ENCODE data around the gene LPP. TPM values are rescaled to one million over a fixed set of nuclear protein-coding genes. Genes with fewer than 3 reads are reported as not detected.

The LPP gene
- total and polyA plus RNA-seq, 8 donors = 23.1 to 220 (median 26.7) TPM

- DNase-seq (peak in 1 of 4 donors; percentile 64), ATAC-seq (no peak)
- Histone ChIP-seq H3K4me3 (no peak overlapping the region), H3K36me3 (no peaks in the 10 kb centered on the region), H3K4me1 (peaks cover 4 to 20% of the 10 kb centered on the region in 2 donors), H3K27me3 (no peaks in the 10 kb centered on the region), H3K27ac (no peak overlapping the region), H3K9me3 (no peaks in the 10 kb centered on the region)
- intact Hi-C loops (cut with DNase I) = no loop called here
- TF ChIP-seq CTCF (IDR thresholded peaks at IDR 0.05) = no peak
Measured at GRCh38 chr3:188791311-188791710, 637.4 kb downstream of the LPP start.

- Histone ChIP-seq H3K4me3 (no peak overlapping the region), H3K27ac (no peak overlapping the region), H3K9me3 (no peaks in the 10 kb centered on the region), H3K27me3 (no peaks in the 10 kb centered on the region), H3K4me1 (peaks cover 7 to 32% of the 10 kb centered on the region in 2 donors), H3K36me3 (no peaks in the 10 kb centered on the region)
- intact Hi-C loops (cut with DNase I) = no loop called here
- DNase-seq (peak in 1 of 4 donors; percentile 48), ATAC-seq (no peak)
- TF ChIP-seq CTCF (IDR thresholded peaks at IDR 0.05) = peak in 1 of 2 donors; percentile 28
Measured at GRCh38 chr3:188792793-188793192, 638.8 kb downstream of the LPP start.

GRCh38 chr3:188796122-188796631, 642.2 kb downstream of the LPP start:
- Histone ChIP-seq H3K4me3 (no peak overlapping the region), H3K4me1 (peaks cover 6 to 16% of the 10 kb centered on the region in 2 donors), H3K27me3 (no peaks in the 10 kb centered on the region), H3K9me3 (no peaks in the 10 kb centered on the region), H3K27ac (peak overlapping the region; percentile 41 to 68), H3K36me3 (no peaks in the 10 kb centered on the region)
- ATAC-seq (peak; percentile 86), DNase-seq (peak in 1 of 4 donors; percentile 58)
- no peak for TF ChIP-seq CTCF (IDR thresholded peaks at IDR 0.05)
- intact Hi-C loops (cut with DNase I) = no loop called here

GRCh38 chr3:188797045-188797444, 643.1 kb downstream of the LPP start:
- DNase-seq (no peak), ATAC-seq (peak; percentile 26)
- intact Hi-C loops (cut with DNase I) = no loop called here
- Histone ChIP-seq H3K27me3 (no peaks in the 10 kb centered on the region), H3K4me3 (no peak overlapping the region), H3K9me3 (no peaks in the 10 kb centered on the region), H3K36me3 (no peaks in the 10 kb centered on the region), H3K27ac (peak overlapping the region; percentile 41 to 68), H3K4me1 (peaks cover 6 to 16% of the 10 kb centered on the region in 2 donors)
- TF ChIP-seq CTCF (IDR thresholded peaks at IDR 0.05) = no peak

GRCh38 chr3:188798556-188799145, 644.7 kb downstream of the LPP start:
- Histone ChIP-seq H3K27ac (no peak overlapping the region), H3K36me3 (no peaks in the 10 kb centered on the region), H3K4me3 (no peak overlapping the region), H3K9me3 (no peaks in the 10 kb centered on the region), H3K27me3 (no peaks in the 10 kb centered on the region), H3K4me1 (peaks cover 6 to 16% of the 10 kb centered on the region in 2 donors)
- ATAC-seq (no peak), DNase-seq (peak in 1 of 4 donors; percentile 41)
- TF ChIP-seq CTCF (IDR thresholded peaks at IDR 0.05) = no peak
- intact Hi-C loops (cut with DNase I) = no loop called here

All from left lung (tissue), 10 donors.